AG09309 (cell line): Measurements from ENCODE around the gene HFM1.

Source experiments
- DNase-seq: peaks from one replicate; pipeline ENCODE4 v3.0.0-alpha.2; 2010; ENCODE audit warnings: low read depth
- H3K4me3 ChIP-seq: 2 replicates; pipeline ENCODE4 v1.5.1; 2011; ENCODE audit warnings: mild to moderate bottlenecking, low read depth, low read length, moderate library complexity; ENCODE audit not compliant: control insufficient read depth
- TF ChIP-seq, protein P1 (sequence below): IDR thresholded peaks from 2 replicates; pipeline ENCODE4 v1.5.1; 2011; ENCODE audit warnings: mild to moderate bottlenecking, low read depth, low read length, inconsistent platforms; ENCODE audit not compliant: insufficient read depth, control insufficient read depth; ENCODE audit errors: missing control alignments

Gene HFM1

DNA sequence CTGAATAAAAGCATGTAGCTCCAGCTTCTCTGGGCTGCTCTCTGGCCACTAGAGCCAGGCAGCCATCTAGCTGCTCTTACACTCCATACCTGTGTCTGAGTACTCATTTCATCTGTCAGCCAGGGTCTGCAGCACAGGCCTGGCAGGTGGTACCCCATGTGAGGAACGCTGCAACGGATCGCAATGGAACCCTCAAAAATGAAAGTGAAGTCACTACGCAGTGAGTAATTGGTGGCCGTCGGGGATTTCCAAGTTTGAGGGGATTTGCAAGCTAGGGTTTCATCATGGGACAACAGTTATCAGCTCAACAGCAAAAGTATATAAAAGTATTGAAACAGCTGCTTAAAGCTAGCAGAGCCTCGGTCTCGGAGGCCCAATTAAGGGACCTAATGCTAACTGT is 186.7 kb downstream of the HFM1 start:
- H3K4me3 ChIP-seq, result no peak overlapping the region
- TF ChIP-seq, protein P1, sequence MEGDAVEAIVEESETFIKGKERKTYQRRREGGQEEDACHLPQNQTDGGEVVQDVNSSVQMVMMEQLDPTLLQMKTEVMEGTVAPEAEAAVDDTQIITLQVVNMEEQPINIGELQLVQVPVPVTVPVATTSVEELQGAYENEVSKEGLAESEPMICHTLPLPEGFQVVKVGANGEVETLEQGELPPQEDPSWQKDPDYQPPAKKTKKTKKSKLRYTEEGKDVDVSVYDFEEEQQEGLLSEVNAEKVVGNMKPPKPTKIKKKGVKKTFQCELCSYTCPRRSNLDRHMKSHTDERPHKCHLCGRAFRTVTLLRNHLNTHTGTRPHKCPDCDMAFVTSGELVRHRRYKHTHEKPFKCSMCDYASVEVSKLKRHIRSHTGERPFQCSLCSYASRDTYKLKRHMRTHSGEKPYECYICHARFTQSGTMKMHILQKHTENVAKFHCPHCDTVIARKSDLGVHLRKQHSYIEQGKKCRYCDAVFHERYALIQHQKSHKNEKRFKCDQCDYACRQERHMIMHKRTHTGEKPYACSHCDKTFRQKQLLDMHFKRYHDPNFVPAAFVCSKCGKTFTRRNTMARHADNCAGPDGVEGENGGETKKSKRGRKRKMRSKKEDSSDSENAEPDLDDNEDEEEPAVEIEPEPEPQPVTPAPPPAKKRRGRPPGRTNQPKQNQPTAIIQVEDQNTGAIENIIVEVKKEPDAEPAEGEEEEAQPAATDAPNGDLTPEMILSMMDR, result no peak
- no peak for DNase-seq
